Measurements from ENCODE around the gene SLC2A2.

DNA sequence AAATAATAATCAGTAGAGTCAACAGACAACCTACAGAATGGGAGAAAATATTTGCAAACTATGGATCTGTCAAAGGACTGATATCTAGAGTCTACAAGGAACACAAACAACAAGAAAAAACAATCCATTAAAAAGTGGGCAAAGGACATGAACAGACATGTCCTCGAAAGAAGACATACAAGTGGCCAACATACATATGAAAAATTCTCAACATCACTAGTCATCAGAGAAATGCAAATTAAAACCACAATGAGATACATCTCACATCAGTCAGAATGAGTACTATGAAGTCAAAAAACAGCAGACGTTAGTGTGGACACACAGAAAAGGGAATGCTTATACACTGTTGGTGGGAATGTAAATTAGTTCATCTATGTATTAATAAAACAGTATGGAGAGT is 33.7 kb downstream of the SLC2A2 start:
- TF ChIP-seq, protein P1, sequence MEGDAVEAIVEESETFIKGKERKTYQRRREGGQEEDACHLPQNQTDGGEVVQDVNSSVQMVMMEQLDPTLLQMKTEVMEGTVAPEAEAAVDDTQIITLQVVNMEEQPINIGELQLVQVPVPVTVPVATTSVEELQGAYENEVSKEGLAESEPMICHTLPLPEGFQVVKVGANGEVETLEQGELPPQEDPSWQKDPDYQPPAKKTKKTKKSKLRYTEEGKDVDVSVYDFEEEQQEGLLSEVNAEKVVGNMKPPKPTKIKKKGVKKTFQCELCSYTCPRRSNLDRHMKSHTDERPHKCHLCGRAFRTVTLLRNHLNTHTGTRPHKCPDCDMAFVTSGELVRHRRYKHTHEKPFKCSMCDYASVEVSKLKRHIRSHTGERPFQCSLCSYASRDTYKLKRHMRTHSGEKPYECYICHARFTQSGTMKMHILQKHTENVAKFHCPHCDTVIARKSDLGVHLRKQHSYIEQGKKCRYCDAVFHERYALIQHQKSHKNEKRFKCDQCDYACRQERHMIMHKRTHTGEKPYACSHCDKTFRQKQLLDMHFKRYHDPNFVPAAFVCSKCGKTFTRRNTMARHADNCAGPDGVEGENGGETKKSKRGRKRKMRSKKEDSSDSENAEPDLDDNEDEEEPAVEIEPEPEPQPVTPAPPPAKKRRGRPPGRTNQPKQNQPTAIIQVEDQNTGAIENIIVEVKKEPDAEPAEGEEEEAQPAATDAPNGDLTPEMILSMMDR (IDR thresholded peaks at IDR 0.05; ENCODE audit: low read length), result no peak
- no peak for TF ChIP-seq EZH2 (optimal IDR thresholded peaks at IDR 0.05; ENCODE audit: low read depth, low read length)
